GM12878 (cell line): ENCODE results near the gene STAT3. TPM values are rescaled to one million over a fixed set of nuclear protein-coding genes. Genes with fewer than 3 reads are reported as not detected.

Experiments
- ATAC-seq: fragments of 200-7000 bp; cut with Tn5 transposase; 3 replicates; pipeline ENCODE4 v1.9.1; 2020; ENCODE audit warnings: mild to moderate bottlenecking, moderate library complexity
- BruUV-seq: library from RNA; stranded (reverse); fragments of 400-500 nt; replicated peaks from 2 replicates; lab custom pipeline; 2021; lab: Mats Ljungman, UMichigan
- CTCF ChIA-PET: fragments of 300-600 bp; sonication (Branson Sonifier 250); formaldehyde crosslinking; extraction: SDS; loops from one replicate; lab custom pipeline; 2021; ENCODE audit warnings: inconsistent platforms; lab: Yijun Ruan, JAX
- POLR2A ChIA-PET: fragments of 350-600 bp; formaldehyde crosslinking; extraction: SDS; loops from one replicate; lab custom pipeline; 2021; ENCODE audit warnings: inconsistent platforms; lab: Charles Lee
- RAD21 ChIA-PET: fragments of 300-600 bp; sonication (Branson Sonifier 250); formaldehyde crosslinking; loops from one replicate; lab custom pipeline; 2023; ENCODE audit warnings: antibody characterized with exemption; ENCODE audit not compliant: unreplicated experiment; lab: Charles Lee
- SMC1A ChIA-PET: fragments of 300-600 bp; sonication (Branson Sonifier 250); formaldehyde crosslinking; loops from one replicate; lab custom pipeline; 2023; ENCODE audit not compliant: unreplicated experiment, uncharacterized antibody; lab: Charles Lee
- DNase-seq: peaks from one replicate; pipeline ENCODE4 v3.0.0-alpha.2; 2011; ENCODE audit warnings: low read depth, low spot score
- FAIRE-seq: peaks from 3 replicates; lab custom pipeline; 2011; peaks lifted over from hg19 to GRCh38; lab: Jason Lieb, UNC
- H2AFZ ChIP-seq: 2 replicates; pipeline ENCODE4 v1.6.0; 2011; ENCODE audit warnings: low read depth, low read length, control low read depth; ENCODE audit not compliant: control insufficient read depth
- H3K27ac ChIP-seq: 2 replicates; pipeline ENCODE4 v1.5.1; 2011; ENCODE audit warnings: control low read depth; ENCODE audit not compliant: control insufficient read depth, insufficient read depth
- H3K27me3 ChIP-seq, 2 experiments: replicated peaks in 1 of 2; 2 replicates each; pipeline versions ENCODE4 v1.6.0 to v1.6.1; 2011; ENCODE audit warnings: low read length in 1 of 2; ENCODE audit not compliant: control insufficient read depth in 2 of 2, insufficient read depth in 2 of 2
- H3K36me3 ChIP-seq, 2 experiments: 2 replicates each; pipeline ENCODE4 v1.5.1; 2011; ENCODE audit warnings: low read length in 1 of 2; ENCODE audit not compliant: control insufficient read depth in 2 of 2, insufficient read depth in 2 of 2
- H3K4me1 ChIP-seq: 2 replicates; pipeline ENCODE4 v1.6.1; 2011; ENCODE audit warnings: mild to moderate bottlenecking, low read length, moderate library complexity, mixed read lengths; ENCODE audit not compliant: control insufficient read depth, insufficient read depth
- H3K4me2 ChIP-seq: 2 replicates; pipeline ENCODE4 v1.6.0; 2011; ENCODE audit warnings: control low read depth; ENCODE audit not compliant: control insufficient read depth, insufficient read depth
- H3K4me3 ChIP-seq: fragments of 200-600 bp; sonication (generic); 2 replicates; pipeline ENCODE4 v1.5.1; 2016
- H3K79me2 ChIP-seq: 2 replicates; pipeline ENCODE4 v1.6.0; 2011; ENCODE audit warnings: low read length; ENCODE audit not compliant: control insufficient read depth, insufficient read depth
- H3K9ac ChIP-seq: 2 replicates; pipeline ENCODE4 v1.8.0; 2011; ENCODE audit warnings: low read length, control low read depth, mixed read lengths; ENCODE audit not compliant: control insufficient read depth, insufficient read depth
- H3K9me3 ChIP-seq: replicated peaks from 3 replicates; pipeline ENCODE4 v1.5.1; 2011; ENCODE audit warnings: mild to moderate bottlenecking, low read length; ENCODE audit not compliant: control insufficient read depth, insufficient read depth
- H4K20me1 ChIP-seq: 2 replicates; pipeline ENCODE4 v1.6.0; 2011; ENCODE audit not compliant: control insufficient read depth, insufficient read depth
- BMI1 ChIP-seq: fragments of 450-650 bp; IDR thresholded peaks from 2 replicates; pipeline ENCODE4 v1.6.1; 2016; ENCODE audit warnings: mild to moderate bottlenecking, moderate library complexity, borderline replicate concordance
- CHD1 ChIP-seq: IDR thresholded peaks from 2 replicates; pipeline ENCODE4 v1.6.1; 2012; ENCODE audit warnings: low read depth, low read length, improper control_type of control experiment
- EED ChIP-seq: sonication (generic); IDR thresholded peaks from 2 replicates; pipeline ENCODE4 v1.6.1; 2016; ENCODE audit warnings: antibody characterized with exemption, low read depth
- EGR1 ChIP-seq, 2 experiments: IDR thresholded peaks; 1 replicate in 1 of 2; 2 replicates in 1 of 2; pipeline ENCODE4 v1.6.1; 2011 to 2012; ENCODE audit warnings: low read depth in 2 of 2, low read length in 2 of 2, borderline replicate concordance in 1 of 2, mild to moderate bottlenecking in 1 of 2, moderate library complexity in 1 of 2
- ELK1 ChIP-seq: IDR thresholded peaks from 2 replicates; pipeline ENCODE4 v1.6.1; 2012; ENCODE audit warnings: low read depth, low read length, improper control_type of control experiment
- REST ChIP-seq: IDR thresholded peaks from 2 replicates; pipeline ENCODE4 v1.6.1; 2012; ENCODE audit warnings: mild to moderate bottlenecking, low read depth, low read length
- TAF1 ChIP-seq: IDR thresholded peaks from 2 replicates; pipeline ENCODE4 v1.6.1; 2011; ENCODE audit warnings: mild to moderate bottlenecking, low read depth, low read length, borderline replicate concordance
- WGBS: methylation state at CpG from one replicate; pipeline ENCODE4 v1.1.6; 2016; ENCODE audit warnings: low lambda C conversion rate; ENCODE audit not compliant: insufficient replicate concordance, insufficient coverage; ENCODE audit errors: missing lambda C conversion rate; 5-methylcytosine and 5-hydroxymethylcytosine counted together
- in situ Hi-C: fragments of 300-500 bp; cut with MboI; formaldehyde crosslinking; loops from 9 replicates; pipeline ENCODE4 v1.14.3; 2018; ENCODE audit warnings: mixed read lengths
- intact Hi-C: fragments of 100-400 bp; cut with micrococcal nuclease; formaldehyde crosslinking; loops from one replicate; pipeline ENCODE4 v1.14.2; 2022; ENCODE audit not compliant: unreplicated experiment
- polyA plus RNA-seq, 11 experiments: library from polyadenylated mRNA; depleted of rRNA in 4 of 11; unstranded in 6 of 11; stranded (reverse) in 5 of 11; fragments of >200 nt; fragmentation: Nextera tagmentation in 4 of 11; fragmentation: Illumina TruSeq in 1 of 11; extraction: Ambion mirVana in 4 of 11; extraction: Trizol in 1 of 11; gene quantifications; 1 replicate in 1 of 11; 2 replicates in 10 of 11; pipeline versions ENCODE4 v1.2.1 to v1.2.3, GENCODE V29; 2011 to 2016; ENCODE audit warnings: inconsistent platforms in 2 of 11, missing spikeins in 2 of 11, low read depth in 1 of 11
- total RNA-seq, 4 experiments: library from RNA; depleted of rRNA in 3 of 4; stranded (reverse); fragments of >200 nt in 3 of 4; fragmentation: Illumina TruSeq in 1 of 4; extraction: Trizol in 1 of 4; gene quantifications; 2 replicates each; pipeline versions ENCODE4 v1.2.1 to v1.2.3, GENCODE V29; 2013 to 2021
- TF ChIP-seq, protein P1 (sequence below): IDR thresholded peaks from 2 replicates; pipeline ENCODE4 v1.6.1; 2012; ENCODE audit warnings: improper control_type of control experiment, low read depth, low read length; ENCODE audit not compliant: insufficient replicate concordance

STAT3 gene
- total and polyA plus RNA-seq, 10 of the 15 experiments (the other 5 are each of a cell fraction or from before 2014, with no cell fraction given): 18.4 to 96.4 (median 60.9) TPM

GRCh38 chr17:42421507-42422338 lies 33.5 kb upstream of the STAT3 start:
- ChIA-PET POLR2A (interaction anchor here (1.0 kb wide), 1 partner anchor 19 kb away, joined by 4 read pairs; no protein-coding TSS in a partner anchor), RAD21 (interaction anchor here (1.5 kb wide), 1 partner anchor 22 kb away, joined by 3 read pairs; no protein-coding TSS in a partner anchor), SMC1A (interaction anchor here (0.8 to 1.8 kb wide), 4 partner anchors 9 to 106 kb away, joined by 3 to 4 read pairs (median 4); no protein-coding TSS in a partner anchor), CTCF (interaction anchor here (0.7 to 1.9 kb wide), 5 partner anchors 9 to 105 kb away, joined by 3 to 9 read pairs (median 4); no protein-coding TSS in a partner anchor)
- H2AFZ ChIP-seq: no peak overlapping the region
- 16% methylated on average over 45 of the region's 59 CpGs for WGBS
- in situ Hi-C loops: no loop called here
- DNase-seq (no peak), FAIRE-seq (no peak)
- H3K36me3 ChIP-seq: no peaks in the 10 kb centered on the region
- H3K4me2 ChIP-seq: peak overlapping the region; percentile 81
- no peak overlapping the region for H3K27ac ChIP-seq
- no peak overlapping the region for H3K9ac ChIP-seq
- no peaks in the 10 kb centered on the region for H3K79me2 ChIP-seq
- H3K4me3 ChIP-seq: peak overlapping the region; percentile 68; the same call in 1 of the 2 replicates
- intact Hi-C loops: no loop called here
- H3K4me1 ChIP-seq: peaks cover 5% of the 10 kb centered on the region; the same call in 1 of the 2 replicates
- BruUV-seq: no TSS peak
- no peaks in the 10 kb centered on the region for H3K9me3 ChIP-seq
- no peak for TF ChIP-seq ELK1
- TF ChIP-seq REST: no peak
- TF ChIP-seq EED: no peak
- TF ChIP-seq TAF1: no peak
- TF ChIP-seq, protein P1, sequence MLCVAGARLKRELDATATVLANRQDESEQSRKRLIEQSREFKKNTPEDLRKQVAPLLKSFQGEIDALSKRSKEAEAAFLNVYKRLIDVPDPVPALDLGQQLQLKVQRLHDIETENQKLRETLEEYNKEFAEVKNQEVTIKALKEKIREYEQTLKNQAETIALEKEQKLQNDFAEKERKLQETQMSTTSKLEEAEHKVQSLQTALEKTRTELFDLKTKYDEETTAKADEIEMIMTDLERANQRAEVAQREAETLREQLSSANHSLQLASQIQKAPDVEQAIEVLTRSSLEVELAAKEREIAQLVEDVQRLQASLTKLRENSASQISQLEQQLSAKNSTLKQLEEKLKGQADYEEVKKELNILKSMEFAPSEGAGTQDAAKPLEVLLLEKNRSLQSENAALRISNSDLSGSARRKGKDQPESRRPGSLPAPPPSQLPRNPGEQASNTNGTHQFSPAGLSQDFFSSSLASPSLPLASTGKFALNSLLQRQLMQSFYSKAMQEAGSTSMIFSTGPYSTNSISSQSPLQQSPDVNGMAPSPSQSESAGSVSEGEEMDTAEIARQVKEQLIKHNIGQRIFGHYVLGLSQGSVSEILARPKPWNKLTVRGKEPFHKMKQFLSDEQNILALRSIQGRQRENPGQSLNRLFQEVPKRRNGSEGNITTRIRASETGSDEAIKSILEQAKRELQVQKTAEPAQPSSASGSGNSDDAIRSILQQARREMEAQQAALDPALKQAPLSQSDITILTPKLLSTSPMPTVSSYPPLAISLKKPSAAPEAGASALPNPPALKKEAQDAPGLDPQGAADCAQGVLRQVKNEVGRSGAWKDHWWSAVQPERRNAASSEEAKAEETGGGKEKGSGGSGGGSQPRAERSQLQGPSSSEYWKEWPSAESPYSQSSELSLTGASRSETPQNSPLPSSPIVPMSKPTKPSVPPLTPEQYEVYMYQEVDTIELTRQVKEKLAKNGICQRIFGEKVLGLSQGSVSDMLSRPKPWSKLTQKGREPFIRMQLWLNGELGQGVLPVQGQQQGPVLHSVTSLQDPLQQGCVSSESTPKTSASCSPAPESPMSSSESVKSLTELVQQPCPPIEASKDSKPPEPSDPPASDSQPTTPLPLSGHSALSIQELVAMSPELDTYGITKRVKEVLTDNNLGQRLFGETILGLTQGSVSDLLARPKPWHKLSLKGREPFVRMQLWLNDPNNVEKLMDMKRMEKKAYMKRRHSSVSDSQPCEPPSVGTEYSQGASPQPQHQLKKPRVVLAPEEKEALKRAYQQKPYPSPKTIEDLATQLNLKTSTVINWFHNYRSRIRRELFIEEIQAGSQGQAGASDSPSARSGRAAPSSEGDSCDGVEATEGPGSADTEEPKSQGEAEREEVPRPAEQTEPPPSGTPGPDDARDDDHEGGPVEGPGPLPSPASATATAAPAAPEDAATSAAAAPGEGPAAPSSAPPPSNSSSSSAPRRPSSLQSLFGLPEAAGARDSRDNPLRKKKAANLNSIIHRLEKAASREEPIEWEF: no peak
- TF ChIP-seq EGR1 (IDR thresholded peaks at IDR 0.05; ENCODE audit: borderline replicate concordance in 1 of 2, low read depth in 2 of 2, low read length in 2 of 2): peak in 1 of 2 experiments; percentile 69; a peak in 1 of 3 replicates
- TF ChIP-seq BMI1: no peak
- TF ChIP-seq CHD1: no peak
- TF ChIP-seq, all 136 proteins: peak for 1
- peak; percentile 23; the same call in 2 of the 3 replicates for ATAC-seq
- no peaks in the 10 kb centered on the region for H4K20me1 ChIP-seq
- peaks cover 16 to 17% of the 10 kb centered on the region in 2 experiments; a peak in 3 of 4 replicates for H3K27me3 ChIP-seq
